ENCODE data around the gene ARHGEF26. TPM values are rescaled to one million over a fixed set of nuclear protein-coding genes. Genes with fewer than 3 reads are reported as not detected.

Gene ARHGEF26
- total and polyA plus RNA-seq, 2 experiments from 2014 or later = 9.4 to 16.9 TPM

DNA sequence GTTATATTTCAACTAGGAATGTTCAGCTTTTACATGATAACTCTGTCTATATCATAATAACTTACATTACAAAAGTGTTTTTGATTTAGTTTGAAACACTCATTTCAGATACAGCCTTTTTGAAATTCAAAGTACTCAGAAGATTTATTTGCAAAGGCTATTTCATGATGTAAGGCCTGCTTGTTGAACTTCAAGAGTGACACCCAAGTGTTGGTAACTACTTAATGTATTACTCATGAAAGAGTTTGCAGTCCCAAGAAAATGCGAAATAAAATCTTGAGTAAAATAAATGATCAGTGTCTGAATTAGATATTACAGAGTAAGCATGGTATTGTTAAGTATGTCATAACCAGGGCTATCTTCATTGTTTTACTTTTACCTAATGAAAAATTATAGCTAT is 35.3 kb downstream of the ARHGEF26 start:
- H3K27ac ChIP-seq (ENCODE audit: low read depth) = no peak overlapping the region
- H3K4me1 ChIP-seq (ENCODE audit: insufficient read depth) = no peaks in the 10 kb centered on the region
- Mint-ChIP-seq H3K4me1 (peaks cover 13% of the 10 kb centered on the region), H3K27me3 (ENCODE audit: insufficient read depth, low read depth, poor library complexity) (peaks cover 3% of the 10 kb centered on the region), H3K36me3 (ENCODE audit: low read depth) (no peaks in the 10 kb centered on the region), H3K4me3 (no peak overlapping the region), H3K27ac (no peak overlapping the region), H3K9me3 (no peaks in the 10 kb centered on the region)
- no peaks in the 10 kb centered on the region for H4K20me1 ChIP-seq (replicated peaks; ENCODE audit: insufficient read depth)
- ATAC-seq (no peak), DNase-seq (ENCODE audit: low spot score) (no peak)
- no peaks in the 10 kb centered on the region for H3K27me3 ChIP-seq (ENCODE audit: insufficient read depth)
- no peaks in the 10 kb centered on the region for H3K9me2 ChIP-seq (ENCODE audit: insufficient read depth)
- no peak overlapping the region for H3K4me3 ChIP-seq
- no peaks in the 10 kb centered on the region for H3F3A ChIP-seq (replicated peaks; ENCODE audit: low read depth)
- no peaks in the 10 kb centered on the region for H3K79me2 ChIP-seq (replicated peaks; ENCODE audit: insufficient read depth)
- TF ChIP-seq, protein P1, sequence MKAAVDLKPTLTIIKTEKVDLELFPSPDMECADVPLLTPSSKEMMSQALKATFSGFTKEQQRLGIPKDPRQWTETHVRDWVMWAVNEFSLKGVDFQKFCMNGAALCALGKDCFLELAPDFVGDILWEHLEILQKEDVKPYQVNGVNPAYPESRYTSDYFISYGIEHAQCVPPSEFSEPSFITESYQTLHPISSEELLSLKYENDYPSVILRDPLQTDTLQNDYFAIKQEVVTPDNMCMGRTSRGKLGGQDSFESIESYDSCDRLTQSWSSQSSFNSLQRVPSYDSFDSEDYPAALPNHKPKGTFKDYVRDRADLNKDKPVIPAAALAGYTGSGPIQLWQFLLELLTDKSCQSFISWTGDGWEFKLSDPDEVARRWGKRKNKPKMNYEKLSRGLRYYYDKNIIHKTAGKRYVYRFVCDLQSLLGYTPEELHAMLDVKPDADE (IDR thresholded peaks at IDR 0.05) = no peak
- no peak overlapping the region for H3K4me2 ChIP-seq
- 0 out of 2 replicates have a peak, but pooled peaks cover 11% of the 10 kb centered on the region for H3K36me3 ChIP-seq (ENCODE audit: insufficient read depth)
- H2AFZ ChIP-seq = no peak overlapping the region

DNA sequence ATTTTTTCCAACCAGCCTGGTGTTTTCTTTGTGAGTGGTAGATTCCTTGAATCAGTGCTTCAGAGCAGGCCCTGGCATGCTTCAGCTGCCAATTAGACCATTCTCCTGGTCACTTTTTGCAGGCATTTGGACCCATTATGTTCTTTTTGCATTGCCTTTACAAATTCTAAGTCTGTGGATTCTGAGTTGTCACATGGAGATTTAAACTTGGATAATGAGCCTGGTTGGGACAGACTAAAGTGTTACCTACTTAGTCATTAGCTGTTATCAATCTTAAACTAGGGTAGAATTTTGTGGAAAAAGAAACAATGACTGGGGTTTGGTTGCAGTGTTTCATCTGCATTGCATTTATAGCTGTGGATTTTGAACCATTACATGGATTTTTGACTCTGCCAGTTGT is 40.6 kb downstream of the ARHGEF26 start:
- H3K9me3 Mint-ChIP-seq = no peaks in the 10 kb centered on the region
- H3K27me3 ChIP-seq (ENCODE audit: insufficient read depth) = no peaks in the 10 kb centered on the region
- no peak overlapping the region for H3K4me3 Mint-ChIP-seq
- no peak overlapping the region for H2AFZ ChIP-seq
- ATAC-seq (no peak), DNase-seq (ENCODE audit: low spot score) (no peak)
- H3K79me2 ChIP-seq (replicated peaks; ENCODE audit: insufficient read depth) = no peaks in the 10 kb centered on the region
- H3K4me2 ChIP-seq = no peak overlapping the region
- peaks cover 3% of the 10 kb centered on the region for H3K27me3 Mint-ChIP-seq (ENCODE audit: insufficient read depth, low read depth, poor library complexity)
- H3K4me1 Mint-ChIP-seq = peaks cover 18% of the 10 kb centered on the region
- no peaks in the 10 kb centered on the region for H3F3A ChIP-seq (replicated peaks; ENCODE audit: low read depth)
- no peak overlapping the region for H3K27ac ChIP-seq (ENCODE audit: low read depth)
- no peaks in the 10 kb centered on the region for H3K36me3 ChIP-seq (ENCODE audit: insufficient read depth)
- no peaks in the 10 kb centered on the region for H3K36me3 Mint-ChIP-seq (ENCODE audit: low read depth)
- H3K4me3 ChIP-seq = no peak overlapping the region
- H3K9me2 ChIP-seq (ENCODE audit: insufficient read depth) = no peaks in the 10 kb centered on the region
- H3K27ac Mint-ChIP-seq = peak overlapping the region; percentile 69; the same call in 1 of the 2 replicates
- peaks cover 4% of the 10 kb centered on the region; the same call in 1 of the 2 replicates for H3K4me1 ChIP-seq (ENCODE audit: insufficient read depth)
- H4K20me1 ChIP-seq (replicated peaks; ENCODE audit: insufficient read depth) = no peaks in the 10 kb centered on the region
- TF ChIP-seq, protein P2, sequence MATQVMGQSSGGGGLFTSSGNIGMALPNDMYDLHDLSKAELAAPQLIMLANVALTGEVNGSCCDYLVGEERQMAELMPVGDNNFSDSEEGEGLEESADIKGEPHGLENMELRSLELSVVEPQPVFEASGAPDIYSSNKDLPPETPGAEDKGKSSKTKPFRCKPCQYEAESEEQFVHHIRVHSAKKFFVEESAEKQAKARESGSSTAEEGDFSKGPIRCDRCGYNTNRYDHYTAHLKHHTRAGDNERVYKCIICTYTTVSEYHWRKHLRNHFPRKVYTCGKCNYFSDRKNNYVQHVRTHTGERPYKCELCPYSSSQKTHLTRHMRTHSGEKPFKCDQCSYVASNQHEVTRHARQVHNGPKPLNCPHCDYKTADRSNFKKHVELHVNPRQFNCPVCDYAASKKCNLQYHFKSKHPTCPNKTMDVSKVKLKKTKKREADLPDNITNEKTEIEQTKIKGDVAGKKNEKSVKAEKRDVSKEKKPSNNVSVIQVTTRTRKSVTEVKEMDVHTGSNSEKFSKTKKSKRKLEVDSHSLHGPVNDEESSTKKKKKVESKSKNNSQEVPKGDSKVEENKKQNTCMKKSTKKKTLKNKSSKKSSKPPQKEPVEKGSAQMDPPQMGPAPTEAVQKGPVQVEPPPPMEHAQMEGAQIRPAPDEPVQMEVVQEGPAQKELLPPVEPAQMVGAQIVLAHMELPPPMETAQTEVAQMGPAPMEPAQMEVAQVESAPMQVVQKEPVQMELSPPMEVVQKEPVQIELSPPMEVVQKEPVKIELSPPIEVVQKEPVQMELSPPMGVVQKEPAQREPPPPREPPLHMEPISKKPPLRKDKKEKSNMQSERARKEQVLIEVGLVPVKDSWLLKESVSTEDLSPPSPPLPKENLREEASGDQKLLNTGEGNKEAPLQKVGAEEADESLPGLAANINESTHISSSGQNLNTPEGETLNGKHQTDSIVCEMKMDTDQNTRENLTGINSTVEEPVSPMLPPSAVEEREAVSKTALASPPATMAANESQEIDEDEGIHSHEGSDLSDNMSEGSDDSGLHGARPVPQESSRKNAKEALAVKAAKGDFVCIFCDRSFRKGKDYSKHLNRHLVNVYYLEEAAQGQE (IDR thresholded peaks at IDR 0.05; ENCODE audit: unreplicated experiment) = no peak
- TF ChIP-seq EZH2 (IDR thresholded peaks at IDR 0.05; ENCODE audit: low read depth, unreplicated experiment) (no peak), POLR2AphosphoS5 (IDR thresholded peaks at IDR 0.05; ENCODE audit: low read depth) (no peak), ZNF114 (CRISPR knock-in tag; IDR thresholded peaks at IDR 0.05) (no peak), CREB1 (CRISPR knock-in tag; IDR thresholded peaks at IDR 0.05; ENCODE audit: low read depth) (no peak), STAT1 (IDR thresholded peaks at IDR 0.05; ENCODE audit: unreplicated experiment) (no peak), JUNB (IDR thresholded peaks at IDR 0.05; ENCODE audit: unreplicated experiment) (no peak)
- TF ChIP-seq, protein P3, sequence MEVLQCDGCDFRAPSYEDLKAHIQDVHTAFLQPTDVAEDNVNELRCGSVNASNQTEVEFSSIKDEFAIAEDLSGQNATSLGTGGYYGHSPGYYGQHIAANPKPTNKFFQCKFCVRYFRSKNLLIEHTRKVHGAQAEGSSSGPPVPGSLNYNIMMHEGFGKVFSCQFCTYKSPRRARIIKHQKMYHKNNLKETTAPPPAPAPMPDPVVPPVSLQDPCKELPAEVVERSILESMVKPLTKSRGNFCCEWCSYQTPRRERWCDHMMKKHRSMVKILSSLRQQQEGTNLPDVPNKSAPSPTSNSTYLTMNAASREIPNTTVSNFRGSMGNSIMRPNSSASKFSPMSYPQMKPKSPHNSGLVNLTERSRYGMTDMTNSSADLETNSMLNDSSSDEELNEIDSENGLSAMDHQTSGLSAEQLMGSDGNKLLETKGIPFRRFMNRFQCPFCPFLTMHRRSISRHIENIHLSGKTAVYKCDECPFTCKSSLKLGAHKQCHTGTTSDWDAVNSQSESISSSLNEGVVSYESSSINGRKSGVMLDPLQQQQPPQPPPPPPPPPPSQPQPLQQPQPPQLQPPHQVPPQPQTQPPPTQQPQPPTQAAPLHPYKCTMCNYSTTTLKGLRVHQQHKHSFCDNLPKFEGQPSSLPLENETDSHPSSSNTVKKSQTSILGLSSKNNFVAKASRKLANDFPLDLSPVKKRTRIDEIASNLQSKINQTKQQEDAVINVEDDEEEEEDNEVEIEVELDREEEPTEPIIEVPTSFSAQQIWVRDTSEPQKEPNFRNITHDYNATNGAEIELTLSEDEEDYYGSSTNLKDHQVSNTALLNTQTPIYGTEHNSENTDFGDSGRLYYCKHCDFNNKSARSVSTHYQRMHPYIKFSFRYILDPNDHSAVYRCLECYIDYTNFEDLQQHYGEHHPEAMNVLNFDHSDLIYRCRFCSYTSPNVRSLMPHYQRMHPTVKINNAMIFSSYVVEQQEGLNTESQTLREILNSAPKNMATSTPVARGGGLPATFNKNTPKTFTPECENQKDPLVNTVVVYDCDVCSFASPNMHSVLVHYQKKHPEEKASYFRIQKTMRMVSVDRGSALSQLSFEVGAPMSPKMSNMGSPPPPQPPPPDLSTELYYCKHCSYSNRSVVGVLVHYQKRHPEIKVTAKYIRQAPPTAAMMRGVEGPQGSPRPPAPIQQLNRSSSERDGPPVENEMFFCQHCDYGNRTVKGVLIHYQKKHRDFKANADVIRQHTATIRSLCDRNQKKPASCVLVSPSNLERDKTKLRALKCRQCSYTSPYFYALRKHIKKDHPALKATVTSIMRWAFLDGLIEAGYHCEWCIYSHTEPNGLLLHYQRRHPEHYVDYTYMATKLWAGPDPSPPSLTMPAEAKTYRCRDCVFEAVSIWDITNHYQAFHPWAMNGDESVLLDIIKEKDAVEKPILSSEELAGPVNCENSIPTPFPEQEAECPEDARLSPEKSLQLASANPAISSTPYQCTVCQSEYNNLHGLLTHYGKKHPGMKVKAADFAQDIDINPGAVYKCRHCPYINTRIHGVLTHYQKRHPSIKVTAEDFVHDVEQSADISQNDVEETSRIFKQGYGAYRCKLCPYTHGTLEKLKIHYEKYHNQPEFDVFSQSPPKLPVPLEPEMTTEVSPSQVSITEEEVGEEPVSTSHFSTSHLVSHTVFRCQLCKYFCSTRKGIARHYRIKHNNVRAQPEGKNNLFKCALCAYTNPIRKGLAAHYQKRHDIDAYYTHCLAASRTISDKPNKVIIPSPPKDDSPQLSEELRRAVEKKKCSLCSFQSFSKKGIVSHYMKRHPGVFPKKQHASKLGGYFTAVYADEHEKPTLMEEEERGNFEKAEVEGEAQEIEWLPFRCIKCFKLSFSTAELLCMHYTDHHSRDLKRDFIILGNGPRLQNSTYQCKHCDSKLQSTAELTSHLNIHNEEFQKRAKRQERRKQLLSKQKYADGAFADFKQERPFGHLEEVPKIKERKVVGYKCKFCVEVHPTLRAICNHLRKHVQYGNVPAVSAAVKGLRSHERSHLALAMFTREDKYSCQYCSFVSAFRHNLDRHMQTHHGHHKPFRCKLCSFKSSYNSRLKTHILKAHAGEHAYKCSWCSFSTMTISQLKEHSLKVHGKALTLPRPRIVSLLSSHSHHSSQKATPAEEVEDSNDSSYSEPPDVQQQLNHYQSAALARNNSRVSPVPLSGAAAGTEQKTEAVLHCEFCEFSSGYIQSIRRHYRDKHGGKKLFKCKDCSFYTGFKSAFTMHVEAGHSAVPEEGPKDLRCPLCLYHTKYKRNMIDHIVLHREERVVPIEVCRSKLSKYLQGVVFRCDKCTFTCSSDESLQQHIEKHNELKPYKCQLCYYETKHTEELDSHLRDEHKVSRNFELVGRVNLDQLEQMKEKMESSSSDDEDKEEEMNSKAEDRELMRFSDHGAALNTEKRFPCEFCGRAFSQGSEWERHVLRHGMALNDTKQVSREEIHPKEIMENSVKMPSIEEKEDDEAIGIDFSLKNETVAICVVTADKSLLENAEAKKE (CRISPR knock-in tag; IDR thresholded peaks at IDR 0.05) = no peak
- TF ChIP-seq, protein P1 (IDR thresholded peaks at IDR 0.05) = no peak

Measured in GM23338 (cell line).